ENCODE results near the gene CDH4.

Gene CDH4

GRCh38 chr20:61927826-61928541, 675.9 kb downstream of the CDH4 start:
- no peak for DNase-seq (ENCODE audit: low read depth, low spot score)
- TF ChIP-seq CTCF (IDR thresholded peaks at IDR 0.05; ENCODE audit: low read depth, low read length), result no peak
- H3K4me3 ChIP-seq (ENCODE audit: low read depth, low read length), result no peak overlapping the region
- in situ Hi-C loops (cut with HindIII; ENCODE audit: low sequenced_read_pairs), result no loop called here

GRCh38 chr20:61929561-61929960, 677.5 kb downstream of the CDH4 start:
- DNase-seq (ENCODE audit: low read depth, low spot score), result no peak
- no peak overlapping the region for H3K4me3 ChIP-seq (ENCODE audit: low read depth, low read length)
- in situ Hi-C loops (cut with HindIII; ENCODE audit: low sequenced_read_pairs), result no loop called here
- TF ChIP-seq CTCF (IDR thresholded peaks at IDR 0.05; ENCODE audit: low read depth, low read length), result no peak

GRCh38 chr20:61929971-61930666, 678.1 kb downstream of the CDH4 start:
- DNase-seq (ENCODE audit: low read depth, low spot score), result no peak
- in situ Hi-C loops (cut with HindIII; ENCODE audit: low sequenced_read_pairs), result no loop called here

GRCh38 chr20:61930776-61931475, 678.9 kb downstream of the CDH4 start:
- TF ChIP-seq CTCF (IDR thresholded peaks at IDR 0.05; ENCODE audit: low read depth, low read length), result no peak
- no peak overlapping the region for H3K4me3 ChIP-seq (ENCODE audit: low read depth, low read length)
- in situ Hi-C loops (cut with HindIII; ENCODE audit: low sequenced_read_pairs), result no loop called here
- no peak for DNase-seq (ENCODE audit: low read depth, low spot score)

More at GRCh38 chr20:61929971-61930666, 678.1 kb downstream of the CDH4 start:
- TF ChIP-seq CTCF (IDR thresholded peaks at IDR 0.05; ENCODE audit: low read depth, low read length), result no peak
- H3K4me3 ChIP-seq (ENCODE audit: low read depth, low read length), result no peak overlapping the region

GRCh38 chr20:61931476-61932198, 679.6 kb downstream of the CDH4 start:
- in situ Hi-C loops (cut with HindIII; ENCODE audit: low sequenced_read_pairs), result no loop called here
- no peak overlapping the region for H3K4me3 ChIP-seq (ENCODE audit: low read depth, low read length)
- DNase-seq (ENCODE audit: low read depth, low spot score), result no peak
- no peak for TF ChIP-seq CTCF (IDR thresholded peaks at IDR 0.05; ENCODE audit: low read depth, low read length)

GRCh38 chr20:61932199-61932592, 680.1 kb downstream of the CDH4 start:
- H3K4me3 ChIP-seq (ENCODE audit: low read depth, low read length), result no peak overlapping the region
- DNase-seq (ENCODE audit: low read depth, low spot score), result no peak
- in situ Hi-C loops (cut with HindIII; ENCODE audit: low sequenced_read_pairs), result no loop called here
- TF ChIP-seq CTCF (IDR thresholded peaks at IDR 0.05; ENCODE audit: low read depth, low read length), result no peak

Measured in astrocyte of the spinal cord (primary cell).